Measurements from ENCODE around the gene TGIF1.

Gene TGIF1

DNA sequence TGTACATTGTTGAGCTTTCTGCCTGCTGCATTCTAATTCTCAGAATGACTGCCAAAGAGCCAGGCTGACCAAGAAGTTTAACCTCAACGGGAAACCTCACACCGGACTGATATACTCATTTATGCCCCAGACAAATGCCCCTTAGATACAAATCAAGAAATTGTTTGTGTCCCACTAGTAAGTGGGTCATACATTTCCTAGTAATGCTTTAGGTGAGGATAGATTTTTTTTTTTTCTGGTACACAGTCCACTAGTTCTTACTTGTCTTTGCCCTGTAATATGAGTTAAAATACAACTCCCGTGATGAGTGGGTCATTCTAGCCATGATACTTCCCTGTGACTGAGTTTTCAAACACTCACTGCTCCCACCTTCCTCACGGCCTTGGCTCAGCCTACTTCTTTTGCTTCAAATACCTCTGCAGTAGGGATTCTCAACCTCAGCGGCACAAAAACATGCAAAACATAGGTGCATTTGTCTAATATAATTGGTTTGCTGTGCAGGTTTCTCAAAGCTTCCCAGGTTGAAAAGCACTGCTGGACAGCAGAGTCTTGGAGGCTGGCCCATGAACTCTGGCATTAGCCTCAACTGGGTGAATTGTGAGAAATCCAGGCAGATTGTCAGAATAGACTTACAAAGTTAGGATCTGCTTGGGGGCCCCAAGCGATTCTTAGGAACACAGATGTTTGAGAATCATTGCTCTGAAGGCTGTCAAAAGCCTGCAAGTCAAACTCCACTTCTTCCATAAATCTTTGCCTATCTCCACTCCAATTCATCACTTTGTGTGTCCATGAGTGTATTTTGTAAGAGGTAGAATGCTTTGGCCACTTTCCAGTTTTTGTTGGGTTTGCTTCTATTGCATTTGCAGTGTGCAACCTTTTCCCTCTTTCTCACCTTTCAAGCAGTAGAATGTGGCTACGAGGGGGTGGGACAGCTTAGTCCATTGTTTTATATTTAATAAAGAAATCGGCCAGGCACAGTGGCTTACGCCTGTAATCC is 35.5 kb downstream of the TGIF1 start:
- DNase-seq, result no peak

DNA sequence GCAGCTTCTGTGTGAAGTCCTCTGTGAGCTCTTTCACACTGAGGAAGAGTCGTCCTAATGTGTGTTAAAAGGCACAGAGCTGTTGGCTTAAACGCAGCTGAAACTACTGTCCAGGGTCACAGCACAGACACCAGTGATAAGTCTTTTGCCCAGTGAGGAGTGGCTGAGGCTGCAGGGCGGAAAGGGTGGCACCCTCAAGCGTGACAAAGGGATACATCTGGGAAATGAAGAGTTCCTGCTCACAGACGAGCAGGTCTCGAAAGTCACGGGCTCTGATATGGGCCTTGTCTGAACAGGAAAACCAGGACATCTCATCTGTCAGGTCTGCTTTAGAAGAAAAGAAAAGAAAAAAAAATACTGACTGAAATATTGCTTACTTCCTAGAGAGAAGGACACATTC is 36.5 kb downstream of the TGIF1 start:
- DNase-seq, result no peak

DNA sequence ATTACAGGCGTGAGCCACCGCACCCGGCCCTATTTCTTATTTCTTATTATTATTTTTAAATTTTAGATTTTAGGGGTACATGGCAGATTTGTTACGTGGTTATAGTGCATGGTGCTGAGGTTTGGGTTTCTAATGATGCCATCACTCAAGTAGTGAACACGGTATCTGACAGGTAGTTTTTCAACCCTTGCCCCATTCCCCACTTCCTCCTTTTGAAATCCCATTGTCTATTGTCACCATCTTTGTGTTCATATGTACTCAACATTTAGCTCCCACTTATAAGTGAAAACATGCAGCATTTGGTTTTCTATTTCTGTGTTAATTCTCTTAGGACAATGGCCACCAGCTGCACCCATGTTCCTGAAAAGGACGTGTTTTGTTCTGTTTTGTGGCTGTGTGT is 39.5 kb downstream of the TGIF1 start:
- DNase-seq, result no peak

DNA sequence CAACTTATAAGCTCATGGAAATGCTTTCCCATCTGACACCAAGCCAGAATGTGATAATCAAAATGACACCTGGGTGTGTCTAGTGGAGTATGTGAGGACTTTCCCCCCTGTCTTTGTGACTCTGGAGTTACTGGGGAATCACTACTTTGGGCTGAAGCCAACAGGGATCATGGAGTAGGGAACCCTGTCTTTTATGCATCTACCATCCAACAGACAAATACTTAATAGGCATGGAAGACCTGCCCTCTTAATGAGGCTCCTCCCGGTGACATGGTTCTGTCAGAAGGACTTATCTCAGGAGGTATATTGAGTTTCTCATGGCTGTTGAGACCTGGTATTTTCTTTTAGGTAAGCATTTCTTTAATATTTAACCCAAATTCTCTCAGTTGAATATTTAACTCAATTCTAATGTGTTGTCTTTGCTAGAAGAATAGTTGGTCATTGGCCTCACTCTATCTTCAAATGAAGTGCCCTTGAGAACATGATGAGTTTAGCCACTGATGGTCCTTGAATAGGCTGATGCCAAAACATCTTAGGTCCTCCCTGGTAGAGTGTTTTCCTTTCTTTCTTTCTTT is 42.1 kb downstream of the TGIF1 start:
- DNase-seq, result no peak

DNA sequence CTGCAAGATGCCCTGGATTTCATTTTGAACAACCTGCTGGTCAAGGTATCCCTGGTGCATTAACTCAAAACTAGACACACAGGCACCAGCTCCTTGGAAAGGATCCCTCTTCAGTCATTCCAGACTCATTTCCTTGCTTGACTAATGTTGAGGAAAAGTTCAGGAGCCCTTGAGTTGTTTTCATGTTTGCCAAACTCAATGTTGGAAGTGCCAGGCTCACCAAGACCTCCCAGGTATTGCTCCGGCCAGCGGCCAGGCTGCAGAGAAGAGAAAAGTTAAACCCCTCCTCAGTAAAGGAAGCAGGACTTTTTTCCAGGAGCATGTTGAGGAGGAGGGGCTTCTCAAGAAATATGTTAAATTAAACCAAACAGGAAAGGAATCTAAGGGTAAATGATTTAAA is 42.7 kb downstream of the TGIF1 start:
- no peak for DNase-seq

DNA sequence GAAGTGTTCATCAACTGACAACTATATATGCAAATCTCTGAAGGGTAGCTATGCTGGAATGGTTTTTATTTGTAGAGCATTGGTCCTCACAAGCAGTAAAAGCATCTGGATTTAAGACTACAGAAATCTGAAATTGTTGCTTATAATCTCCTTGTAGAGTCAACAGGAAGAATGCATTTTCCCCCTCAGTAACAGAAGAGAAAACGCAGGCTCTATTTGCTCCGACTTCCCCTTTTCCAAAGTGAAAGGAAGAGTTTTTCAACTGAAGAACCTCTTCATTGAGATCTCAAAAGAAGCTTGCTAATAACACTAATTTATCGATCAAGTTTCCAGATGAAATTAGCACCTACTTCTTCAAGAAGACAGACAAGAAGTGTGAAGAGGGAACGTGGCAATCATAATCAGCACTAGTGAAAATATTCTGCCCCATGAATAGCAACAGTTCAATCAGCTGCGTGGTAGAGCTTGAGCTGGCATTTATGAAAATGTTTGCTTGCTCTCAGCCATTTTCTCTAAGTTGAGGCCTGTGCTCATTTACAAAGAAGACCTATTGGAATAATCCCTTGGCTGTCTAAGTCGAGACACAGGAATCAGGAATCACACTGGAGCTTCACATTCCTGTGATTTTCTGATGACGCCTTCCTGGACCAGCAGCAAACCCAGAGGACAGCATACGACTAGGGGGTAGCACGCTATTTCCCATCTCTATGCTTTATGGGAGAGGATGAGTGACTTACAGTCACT is 43.7 kb downstream of the TGIF1 start:
- DNase-seq, result no peak

DNA sequence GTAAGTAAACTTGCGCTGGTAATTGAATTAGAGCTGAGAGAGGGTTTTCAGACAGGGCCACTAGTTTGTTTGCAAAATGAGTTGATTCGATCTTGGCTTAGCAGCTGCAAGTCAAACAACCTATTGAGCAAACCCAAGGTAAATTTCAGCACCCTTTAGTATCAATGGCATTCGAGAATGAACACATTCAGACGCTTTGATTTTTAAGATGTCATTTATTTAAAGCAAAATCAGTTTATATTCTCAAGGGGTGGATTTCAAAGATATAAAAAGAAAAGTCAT is 44.2 kb downstream of the TGIF1 start:
- no peak for DNase-seq

DNA sequence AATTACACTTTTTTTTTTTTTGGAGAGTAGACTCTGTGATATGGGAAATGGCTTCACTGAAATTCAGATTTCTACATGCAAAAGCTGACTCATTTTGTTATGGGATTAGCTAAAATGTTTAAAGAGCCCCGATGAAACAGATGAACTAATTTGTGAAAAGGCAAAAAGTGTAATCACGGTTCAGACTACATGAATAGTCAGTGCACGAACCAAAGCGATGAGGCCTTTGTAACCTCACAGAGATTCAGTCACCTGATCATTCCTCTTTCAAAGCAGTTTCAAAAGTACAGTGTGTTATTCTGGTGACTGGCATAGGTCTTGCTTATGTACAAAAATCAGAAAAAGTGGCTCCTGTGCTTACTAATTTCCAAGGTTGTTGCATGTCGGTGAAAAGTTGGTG is 44.6 kb downstream of the TGIF1 start:
- no peak for DNase-seq

DNA sequence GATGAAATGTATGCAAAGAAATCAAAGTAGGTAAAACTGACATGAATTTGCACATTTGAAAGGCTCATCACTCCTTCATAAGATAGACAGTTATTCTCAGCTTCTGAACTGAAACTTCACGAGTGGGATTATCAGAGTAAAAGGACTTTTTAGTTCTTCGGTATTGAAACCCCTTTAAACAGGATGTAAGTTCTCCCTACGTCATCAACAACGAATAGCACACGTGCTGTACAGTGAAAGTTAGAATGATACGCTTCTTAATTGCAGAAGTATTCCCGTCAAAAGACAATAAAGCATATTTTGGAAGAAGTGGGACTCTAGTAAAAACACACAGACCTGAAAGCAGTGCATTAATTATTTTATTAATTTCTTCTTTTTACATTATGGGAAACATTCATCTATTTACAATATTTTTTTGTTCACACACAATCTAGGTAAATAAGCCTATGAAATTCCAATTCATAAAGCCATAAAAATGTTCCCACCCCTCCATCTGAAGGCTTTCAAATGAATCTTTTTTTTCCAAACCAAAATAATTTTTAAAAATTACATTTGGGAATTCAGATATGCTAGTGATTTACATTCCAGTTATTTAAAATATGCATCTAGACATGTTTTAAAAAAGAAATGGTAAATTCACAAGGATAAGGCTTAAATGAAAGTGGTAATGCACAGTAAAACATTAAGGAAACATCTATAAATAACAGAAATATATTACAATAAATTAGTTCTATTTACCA is 45.9 kb downstream of the TGIF1 start:
- DNase-seq, result no peak

DNA sequence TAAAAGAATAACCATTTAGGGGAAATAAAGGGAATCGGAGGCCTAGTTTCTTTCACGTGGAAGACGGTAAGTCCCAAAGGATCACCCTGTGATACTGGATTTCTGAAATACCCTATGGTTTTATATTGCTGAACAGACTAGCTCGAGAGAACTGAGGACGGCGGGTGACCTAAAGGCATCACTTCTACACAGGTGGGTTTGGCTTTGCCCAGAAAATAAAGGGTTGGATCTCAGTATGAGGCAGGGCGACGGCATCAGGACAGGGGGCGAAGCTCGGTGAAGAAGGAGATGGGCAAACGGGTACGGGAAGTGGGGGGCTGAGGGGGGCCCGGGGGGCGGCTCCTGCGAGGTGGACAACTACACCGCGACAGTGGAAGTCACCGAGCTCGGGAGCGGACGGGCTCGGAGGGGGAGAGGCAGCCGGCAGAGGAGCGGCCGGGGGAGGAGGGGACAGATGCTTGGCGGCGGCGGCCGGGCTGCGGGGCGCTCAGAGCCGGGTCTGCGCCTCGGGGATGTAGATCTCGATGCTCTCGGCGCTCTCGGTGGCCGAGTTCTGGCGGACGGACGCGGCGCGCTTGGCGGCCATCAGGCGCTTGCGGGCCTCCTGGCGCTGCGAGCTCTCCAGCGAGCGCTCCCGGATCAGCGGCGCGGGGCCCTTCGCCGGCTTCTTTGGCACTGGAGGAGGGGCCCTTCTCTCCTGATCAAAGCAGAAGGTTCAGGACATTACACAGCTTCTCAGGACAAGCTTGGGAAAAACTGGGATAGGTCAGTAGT is 48.9 kb downstream of the TGIF1 start:
- peak in 5 of 14 donors; percentile 11 to 59 (median 23) for DNase-seq

DNA sequence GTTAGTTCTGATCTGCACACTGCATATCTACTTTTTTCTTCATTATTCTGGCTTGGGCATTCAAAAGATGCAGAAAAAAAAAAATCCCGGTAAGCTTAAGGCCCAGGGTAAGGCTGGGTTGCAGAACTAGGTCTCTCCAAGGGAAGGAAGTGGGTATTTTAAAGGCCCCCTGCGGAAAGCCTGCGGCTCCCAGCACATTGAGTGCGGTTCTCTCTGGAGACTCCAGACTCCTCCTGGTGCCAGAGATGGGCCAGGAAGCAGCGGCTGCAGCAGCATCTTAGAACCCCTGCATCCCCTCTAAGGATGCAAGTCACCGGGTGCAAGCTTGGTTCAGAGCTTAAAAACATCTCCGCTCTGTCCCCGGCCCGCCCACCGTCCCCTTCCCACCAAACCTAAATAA is 49.5 kb downstream of the TGIF1 start:
- no peak for DNase-seq

DNA sequence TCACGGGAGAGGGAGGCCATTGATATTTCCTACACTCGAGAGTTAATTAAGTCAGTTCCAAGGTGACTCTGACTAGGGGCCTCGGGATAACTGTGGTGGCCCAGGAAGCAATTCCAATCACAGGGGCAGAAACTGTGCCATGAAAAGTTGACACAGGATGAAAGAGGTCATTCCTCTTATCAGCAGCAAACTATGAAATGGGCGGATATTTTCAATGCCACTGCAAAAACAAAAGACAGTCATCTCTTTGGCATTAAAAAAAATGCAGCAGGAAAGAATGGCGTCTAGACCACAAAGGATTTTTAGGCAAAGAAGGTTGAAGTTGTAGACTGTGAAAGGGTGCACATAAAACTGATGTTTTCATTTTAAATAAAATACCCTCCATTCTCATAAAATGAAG is 50.0 kb downstream of the TGIF1 start:
- DNase-seq, result no peak

DNA sequence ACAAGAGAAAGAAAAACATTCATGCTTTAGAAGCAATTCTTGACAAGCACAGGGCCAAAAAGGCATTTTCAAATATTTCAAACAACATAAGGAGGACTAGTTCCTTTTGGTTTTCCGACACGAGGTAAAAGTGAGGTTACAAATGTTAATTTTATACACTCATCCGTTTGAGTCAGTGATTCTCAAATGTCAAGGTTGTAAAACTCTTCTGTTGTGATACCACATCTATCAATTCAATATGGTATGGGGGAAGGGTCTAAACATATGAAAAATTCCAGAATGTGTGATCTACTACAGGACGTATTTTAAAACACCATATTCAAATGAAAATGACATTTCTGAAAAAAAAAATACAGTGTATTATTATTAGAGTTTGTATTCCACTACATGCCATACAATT is 52.7 kb downstream of the TGIF1 start:
- DNase-seq, result no peak

DNA sequence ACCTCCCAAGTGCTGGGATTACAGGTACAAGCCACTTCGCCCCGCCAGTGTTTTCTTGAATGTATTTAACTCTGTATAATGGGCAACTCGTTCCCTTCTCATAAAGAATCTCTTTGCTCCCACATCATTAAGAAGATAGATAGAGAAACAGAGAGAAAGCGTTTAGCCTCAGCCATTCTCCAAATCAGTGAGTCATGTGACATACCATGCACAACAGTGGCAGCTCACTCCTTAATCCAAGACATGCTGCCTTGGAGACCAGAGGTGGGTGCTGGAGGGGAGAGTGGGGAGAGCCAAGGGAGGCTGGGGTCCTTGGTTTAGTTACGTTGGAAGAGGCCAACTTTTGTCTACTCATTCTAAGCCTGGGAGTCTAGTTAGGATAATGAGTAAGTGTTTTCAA is 54.7 kb downstream of the TGIF1 start:
- no peak for DNase-seq

DNA sequence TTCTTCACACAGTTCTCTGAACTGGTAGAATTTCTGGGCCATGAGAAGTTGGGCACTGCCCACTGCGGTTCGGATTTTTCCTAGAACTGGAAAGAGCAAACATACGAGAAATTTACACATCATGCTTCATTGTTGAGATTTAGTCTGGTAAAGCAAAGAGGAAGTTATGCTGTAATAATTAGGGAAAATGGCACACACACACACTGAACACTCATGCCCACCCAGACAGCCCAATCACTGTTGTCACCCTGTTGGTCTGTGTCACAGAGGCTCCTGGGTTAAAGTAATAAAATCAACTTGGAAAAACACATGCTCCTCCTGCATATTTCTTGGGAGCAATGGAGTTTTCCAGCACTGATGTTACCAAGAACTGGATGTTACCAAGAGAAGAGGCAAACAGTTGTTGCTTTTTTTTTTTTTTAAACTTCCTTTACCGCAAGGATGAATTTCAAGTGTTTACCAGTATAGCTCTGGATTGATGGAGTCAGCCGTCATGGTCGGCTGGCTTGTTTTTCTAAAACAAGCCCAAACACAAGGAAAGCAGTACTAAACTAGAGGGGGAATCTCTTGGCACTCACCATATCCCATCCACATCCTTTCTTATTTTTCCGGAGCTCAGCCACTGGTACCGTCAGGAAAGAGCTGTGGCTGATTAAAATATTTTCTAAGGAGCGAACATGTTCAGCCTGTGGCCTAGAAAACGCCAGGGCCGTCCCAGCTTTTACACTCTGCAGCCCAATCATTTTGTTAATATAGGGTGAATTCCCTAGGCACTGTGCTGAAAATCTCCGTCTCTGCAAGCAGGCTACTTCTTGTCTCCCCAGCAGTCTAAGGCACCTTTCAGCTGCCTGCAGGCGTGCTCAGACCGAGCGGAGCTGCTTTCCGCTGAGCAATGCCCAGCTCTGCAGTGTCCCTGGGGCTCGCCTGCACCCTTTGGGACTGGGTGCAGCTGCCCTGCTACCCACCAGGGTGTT is 58.9 kb downstream of the TGIF1 start:
- DNase-seq, result no peak

Measured in C1 segment of cervical spinal cord (tissue), 14 donors.